Fibroblast of the conjunctiva (primary cell): Measurements from ENCODE around the gene OSBPL3.

Experiments used
- DNase-seq: peaks from one replicate; pipeline ENCODE4 v3.0.0-alpha.2; 2010; ENCODE audit warnings: low read depth

The OSBPL3 gene

GRCh38 chr7:24979470-24979862 lies 512 bp downstream of the OSBPL3 start:
- no peak for DNase-seq

GRCh38 chr7:24978843-24979469 lies 1.0 kb downstream of the OSBPL3 start:
- DNase-seq, result no peak

GRCh38 chr7:24975644-24976260 lies 4.2 kb downstream of the OSBPL3 start:
- no peak for DNase-seq

- no peak for DNase-seq
These were observed 4.8 kb downstream of the OSBPL3 start for GRCh38 chr7:24975172-24975571.

GRCh38 chr7:24974026-24974832 lies 5.7 kb downstream of the OSBPL3 start:
- DNase-seq, result no peak

- no peak for DNase-seq
These were observed 7.0 kb downstream of the OSBPL3 start for GRCh38 chr7:24972991-24973390.

- DNase-seq, result no peak
These were observed 7.9 kb downstream of the OSBPL3 start for GRCh38 chr7:24972166-24972477.

GRCh38 chr7:24971333-24972165 lies 8.4 kb downstream of the OSBPL3 start:
- DNase-seq, result peak; percentile 72

- no peak for DNase-seq
These were observed 9.3 kb downstream of the OSBPL3 start for GRCh38 chr7:24970676-24971075.

- DNase-seq, result no peak
These were observed 11.8 kb downstream of the OSBPL3 start for GRCh38 chr7:24968165-24968564.

- DNase-seq, result no peak
These were observed 12.3 kb downstream of the OSBPL3 start for GRCh38 chr7:24967696-24968095.

GRCh38 chr7:24966802-24967201 lies 13.2 kb downstream of the OSBPL3 start:
- DNase-seq, result no peak

- DNase-seq, result no peak
These were observed 13.9 kb downstream of the OSBPL3 start for GRCh38 chr7:24965831-24966708.

- DNase-seq, result no peak
These were observed 15.8 kb downstream of the OSBPL3 start for GRCh38 chr7:24964191-24964590.

- DNase-seq, result peak; percentile 42
These were observed 16.8 kb downstream of the OSBPL3 start for GRCh38 chr7:24963218-24963617.

- no peak for DNase-seq
These were observed 17.5 kb downstream of the OSBPL3 start for GRCh38 chr7:24962418-24962962.

GRCh38 chr7:24959735-24960485 lies 20.1 kb downstream of the OSBPL3 start:
- DNase-seq, result no peak

- no peak for DNase-seq
These were observed 21.6 kb downstream of the OSBPL3 start for GRCh38 chr7:24958399-24958798.

GRCh38 chr7:24956021-24956420 lies 24.0 kb downstream of the OSBPL3 start:
- DNase-seq, result no peak

GRCh38 chr7:24955313-24955712 lies 24.7 kb downstream of the OSBPL3 start:
- no peak for DNase-seq
